H1 (cell line): ENCODE measurements around the gene ZNF823. TPM values are rescaled to one million over a fixed set of nuclear protein-coding genes. Genes with fewer than 3 reads are reported as not detected.

ENCODE experiments used
- CTCF ChIA-PET: fragments of 300-600 bp; sonication (Branson Sonifier 250); formaldehyde crosslinking; loops from one replicate; lab custom pipeline; 2021; ENCODE audit not compliant: partially characterized antibody; lab: Charles Lee
- POLR2A ChIA-PET: fragments of 300-600 bp; sonication (Branson Sonifier 250); formaldehyde crosslinking; loops from one replicate; lab custom pipeline; 2021; ENCODE audit warnings: inconsistent platforms; ENCODE audit not compliant: partially characterized antibody; lab: Charles Lee
- DNase-seq, 2 experiments: peaks; one replicate each; pipeline versions ENCODE4 v3.0.0 to v3.0.0-alpha.2; 2010 to 2022; ENCODE audit warnings: low spot score in 2 of 2, low read depth in 1 of 2, mixed read lengths in 1 of 2
- FAIRE-seq: peaks from 2 replicates; lab custom pipeline; 2011; peaks lifted over from hg19 to GRCh38; lab: Jason Lieb, UNC
- H2AFZ ChIP-seq: 2 replicates; pipeline ENCODE4 v1.8.1; 2012; ENCODE audit warnings: low read length, inconsistent platforms
- H2AK5ac ChIP-seq: 2 replicates; pipeline ENCODE4 v1.6.1; 2013; ENCODE audit warnings: low read depth, low read length
- H2BK120ac ChIP-seq: replicated peaks from 2 replicates; pipeline ENCODE3; 2013; ENCODE audit warnings: low read depth, low read length, inconsistent platforms
- H2BK12ac ChIP-seq: 2 replicates; pipeline ENCODE4 v1.6.1; 2013; ENCODE audit warnings: low read depth, low read length
- H2BK15ac ChIP-seq: 2 replicates; pipeline ENCODE4 v1.6.1; 2013; ENCODE audit warnings: low read length
- H2BK20ac ChIP-seq: 2 replicates; pipeline ENCODE4 v1.6.1; 2013; ENCODE audit warnings: low read length
- H2BK5ac ChIP-seq: 2 replicates; pipeline ENCODE4 v1.6.1; 2013; ENCODE audit warnings: low read depth, low read length
- H3K14ac ChIP-seq: 2 replicates; pipeline ENCODE4 v1.6.1; 2013; ENCODE audit warnings: inconsistent platforms; ENCODE audit not compliant: insufficient read length
- H3K18ac ChIP-seq: 2 replicates; pipeline ENCODE4 v1.6.1; 2013; ENCODE audit warnings: low read length; ENCODE audit errors: extremely low read depth
- H3K23ac ChIP-seq: 2 replicates; pipeline ENCODE4 v1.6.1; 2013; ENCODE audit warnings: inconsistent platforms; ENCODE audit not compliant: insufficient read length
- H3K23me2 ChIP-seq: 2 replicates; pipeline ENCODE4 v1.6.1; 2013; ENCODE audit warnings: low read depth, low read length
- H3K27ac ChIP-seq: 2 replicates; pipeline ENCODE4 v1.6.1; 2011; ENCODE audit warnings: low read depth, low read length, inconsistent platforms
- H3K27me3 ChIP-seq, 4 experiments: replicated peaks in 1 of 4; 1 replicate in 1 of 4; 2 replicates in 3 of 4; pipeline versions ENCODE4 v1.6.1 to v1.8.1; 2011 to 2013; ENCODE audit warnings: low read length in 3 of 4, mild to moderate bottlenecking in 3 of 4, inconsistent platforms in 2 of 4, mixed read lengths in 2 of 4, moderate library complexity in 1 of 4; ENCODE audit not compliant: control insufficient read depth in 3 of 4, insufficient read depth in 3 of 4; ENCODE audit errors: extremely low read depth in 1 of 4
- H3K36me3 ChIP-seq, 4 experiments: 2 replicates each; pipeline versions ENCODE4 v1.6.1 to v1.8.1; 2011 to 2013; ENCODE audit warnings: mild to moderate bottlenecking in 4 of 4, low read length in 3 of 4, moderate library complexity in 2 of 4, control low read depth in 1 of 4, inconsistent platforms in 1 of 4; ENCODE audit not compliant: insufficient read depth in 4 of 4, control insufficient read depth in 2 of 4
- H3K4ac ChIP-seq: replicated peaks from 2 replicates; pipeline ENCODE3; 2013; ENCODE audit warnings: low read length, low read depth, mixed read lengths, inconsistent platforms; ENCODE audit not compliant: insufficient read length
- H3K4me1 ChIP-seq, 4 experiments: replicated peaks in 1 of 4; 1 replicate in 1 of 4; 2 replicates in 3 of 4; pipeline versions ENCODE4 v1.6.1 to v1.8.1; 2011 to 2013; ENCODE audit warnings: low read length in 3 of 4, inconsistent platforms in 2 of 4, mixed read lengths in 1 of 4; ENCODE audit not compliant: insufficient read depth in 4 of 4, control insufficient read depth in 3 of 4
- H3K4me2 ChIP-seq, 2 experiments: 2 replicates each; pipeline versions ENCODE4 v1.6.1 to v1.8.1; 2011 to 2013; ENCODE audit warnings: low read depth in 2 of 2, low read length in 2 of 2, control low read depth in 1 of 2, inconsistent platforms in 1 of 2, mild to moderate bottlenecking in 1 of 2; ENCODE audit not compliant: insufficient read depth in 1 of 2
- H3K4me3 ChIP-seq, 4 experiments: fragments of 200-600, 300-600 bp in 1 of 4; sonication (generic), shearing (Covaris generic), sonication (Bioruptor Twin) in 1 of 4; 2 replicates each; pipeline versions ENCODE4 v1.5.1 to v1.8.1; 2011 to 2016; ENCODE audit warnings: low read length in 4 of 4, low read depth in 3 of 4, control low read depth in 2 of 4, inconsistent platforms in 2 of 4, mild to moderate bottlenecking in 2 of 4, mixed read lengths in 1 of 4, moderate library complexity in 1 of 4; ENCODE audit not compliant: insufficient read depth in 2 of 4; ENCODE audit errors: extremely low read depth in 1 of 4
- H3K56ac ChIP-seq: replicated peaks from 2 replicates; pipeline ENCODE3; 2013; ENCODE audit warnings: low read depth, mild to moderate bottlenecking, mixed read lengths, low read length, inconsistent platforms; ENCODE audit not compliant: insufficient read length
- H3K79me1 ChIP-seq: 2 replicates; pipeline ENCODE4 v1.6.1; 2013; ENCODE audit warnings: low read depth, low read length, control low read depth
- H3K79me2 ChIP-seq, 2 experiments: 2 replicates each; pipeline versions ENCODE4 v1.6.1 to v1.8.1; 2012 to 2013; ENCODE audit warnings: low read length in 2 of 2, mild to moderate bottlenecking in 2 of 2, inconsistent platforms in 1 of 2; ENCODE audit not compliant: insufficient read depth in 2 of 2, control insufficient read depth in 1 of 2
- H3K9ac ChIP-seq, 4 experiments: replicated peaks in 1 of 4; 1 replicate in 1 of 4; 2 replicates in 3 of 4; pipeline versions ENCODE4 v1.6.1 to v1.8.1; 2011 to 2013; ENCODE audit warnings: low read depth in 3 of 4, low read length in 3 of 4, control low read depth in 2 of 4, mild to moderate bottlenecking in 2 of 4, moderate library complexity in 2 of 4, inconsistent platforms in 1 of 4; ENCODE audit errors: extremely low read depth in 1 of 4
- H3K9me3 ChIP-seq, 2 experiments: 2 replicates each; pipeline versions ENCODE4 v1.6.1 to v1.8.1; 2012 to 2013; ENCODE audit warnings: mild to moderate bottlenecking in 2 of 2, moderate library complexity in 2 of 2, control low read depth in 1 of 2, inconsistent platforms in 1 of 2, low read depth in 1 of 2, low read length in 1 of 2, mixed read lengths in 1 of 2; ENCODE audit not compliant: insufficient read depth in 2 of 2
- H4K20me1 ChIP-seq, 2 experiments: replicated peaks in 1 of 2; 2 replicates each; pipeline versions ENCODE3 to v1.8.1; 2011 to 2013; ENCODE audit warnings: inconsistent platforms in 2 of 2, low read length in 2 of 2, mild to moderate bottlenecking in 1 of 2; ENCODE audit not compliant: insufficient read depth in 2 of 2, control insufficient read depth in 1 of 2
- H4K5ac ChIP-seq: 2 replicates; pipeline ENCODE4 v1.6.1; 2013; ENCODE audit warnings: low read length, low read depth, mixed read lengths, inconsistent platforms; ENCODE audit not compliant: insufficient read length
- H4K8ac ChIP-seq: 2 replicates; pipeline ENCODE4 v1.8.0; 2013; ENCODE audit warnings: mild to moderate bottlenecking, moderate library complexity, low read length, inconsistent platforms; ENCODE audit not compliant: insufficient read depth; ENCODE audit errors: extremely low read depth
- H4K91ac ChIP-seq: replicated peaks from 2 replicates; pipeline ENCODE3; 2013; ENCODE audit warnings: low read length, mixed read lengths, inconsistent platforms; ENCODE audit not compliant: insufficient read length
- BACH1 ChIP-seq: IDR thresholded peaks from 2 replicates; pipeline ENCODE4 v1.6.1; 2012; ENCODE audit warnings: low read length, improper control_type of control experiment
- CTBP2 ChIP-seq: IDR thresholded peaks from 2 replicates; pipeline ENCODE4 v1.7.0; 2011; ENCODE audit warnings: borderline replicate concordance, mild to moderate bottlenecking, moderate library complexity, mixed read lengths, low read length; ENCODE audit not compliant: insufficient read depth, insufficient read length
- EP300 ChIP-seq, 2 experiments: IDR thresholded peaks; 1 replicate in 1 of 2; 2 replicates in 1 of 2; pipeline ENCODE4 v1.6.1; 2011 to 2012; ENCODE audit warnings: low read depth in 2 of 2, low read length in 2 of 2, mild to moderate bottlenecking in 2 of 2, borderline replicate concordance in 1 of 2, inconsistent platforms in 1 of 2, moderate library complexity in 1 of 2
- GTF2F1 ChIP-seq: IDR thresholded peaks from 2 replicates; pipeline ENCODE4 v1.6.1; 2012; ENCODE audit warnings: low read depth, low read length, improper control_type of control experiment, borderline replicate concordance
- HDAC2 ChIP-seq, 2 experiments: fragments of 300-600 bp in 1 of 2; sonication (generic) in 1 of 2; IDR thresholded peaks; 2 replicates each; pipeline ENCODE4 v1.6.1; 2011 to 2012; ENCODE audit warnings: low read depth in 2 of 2, low read length in 2 of 2, mild to moderate bottlenecking in 2 of 2, moderate library complexity in 2 of 2, borderline replicate concordance in 1 of 2, inconsistent platforms in 1 of 2
- HDAC6 ChIP-seq: IDR thresholded peaks from one replicate; pipeline ENCODE4 v1.7.1; 2012; ENCODE audit warnings: low read depth, mild to moderate bottlenecking, inconsistent platforms, low read length, moderate library complexity
- PHF8 ChIP-seq: fragments of 200-600 bp; sonication (generic); conservative IDR thresholded peaks from 2 replicates; pipeline ENCODE4 v1.7.1; 2012; ENCODE audit warnings: low read depth, mild to moderate bottlenecking, inconsistent platforms, low read length, moderate library complexity
- SIRT6 ChIP-seq: IDR thresholded peaks from one replicate; pipeline ENCODE4 v1.7.1; 2012; ENCODE audit warnings: low read length, inconsistent platforms
- TAF1 ChIP-seq: IDR thresholded peaks from 2 replicates; pipeline ENCODE4 v1.6.1; 2011; ENCODE audit warnings: mild to moderate bottlenecking, low read depth, low read length
- TAF7 ChIP-seq: optimal IDR thresholded peaks from 2 replicates; pipeline ENCODE3; 2011; ENCODE audit warnings: low read depth, mild to moderate bottlenecking, inconsistent platforms, low read length, moderate library complexity, borderline replicate concordance
- YY1 ChIP-seq: IDR thresholded peaks from 2 replicates; pipeline ENCODE4 v1.6.1; 2011; ENCODE audit warnings: low read depth, mild to moderate bottlenecking, low read length
- WGBS, 2 experiments: shearing (Covaris generic) in 1 of 2; methylation state at CpG; one replicate each; pipeline versions ENCODE4 v1.1.6 to v1.1.7; 2013 to 2015; ENCODE audit warnings: low lambda C conversion rate in 2 of 2, mixed read lengths in 2 of 2, inconsistent platforms in 1 of 2, low coverage in 1 of 2, missing lambda C conversion rate in 1 of 2; ENCODE audit not compliant: insufficient replicate concordance in 2 of 2, insufficient coverage in 1 of 2, insufficient read length in 1 of 2; ENCODE audit errors: extremely low coverage in 1 of 2, missing lambda C conversion rate in 1 of 2; 5-methylcytosine and 5-hydroxymethylcytosine counted together
- polyA plus RNA-seq, 7 experiments: library from polyadenylated mRNA; depleted of rRNA in 3 of 7; stranded (reverse) in 5 of 7; unstranded in 2 of 7; fragments of >200 nt in 5 of 7; fragments of 200-250 nt in 2 of 7; gene quantifications; 1 replicate in 5 of 7; 2 replicates in 1 of 7; 4 replicates in 1 of 7; pipeline versions ENCODE4 v1.2.1 to v1.2.3, GENCODE V29; 2011 to 2013; ENCODE audit warnings: missing spikeins in 2 of 7, mixed read lengths in 2 of 7
- total RNA-seq: library from RNA; stranded (reverse); fragmentation: NEBNext Ultra II Directional; extraction: Animal tissue kit (Norgen Biotek cat#: 25700); gene quantifications from 2 replicates; pipeline ENCODE4 v1.2.1, GENCODE V29; 2021

ZNF823 gene
- total and polyA plus RNA-seq, 2 of the 8 experiments (the other 6 are each of a cell fraction or from before 2014, with no cell fraction given), result 0.73 to 2.4 TPM

- WGBS, 2 experiments, result 83% methylated on average over 7 of the region's 7 CpGs; no CpG with 5 or more reads in 1 of the 2 experiments
- H3K27ac ChIP-seq, result no peak overlapping the region
- no peak overlapping the region for H3K4me2 ChIP-seq
- no peak for FAIRE-seq
- H2BK120ac ChIP-seq, result no peak overlapping the region
- H2AK5ac ChIP-seq, result no peak overlapping the region
- POLR2A ChIA-PET, result no interaction called here
- no peaks in the 10 kb centered on the region for H4K20me1 ChIP-seq
- CTCF ChIA-PET, result no interaction called here
- H3K23me2 ChIP-seq, result no peaks in the 10 kb centered on the region
- no peak overlapping the region for H2BK15ac ChIP-seq
- no peak overlapping the region for H4K8ac ChIP-seq
- no peak for DNase-seq
- TF ChIP-seq TAF1 (no peak), GTF2F1 (no peak), TAF7 (no peak), BACH1 (no peak), SIRT6 (no peak), PHF8 (no peak), YY1 (no peak), CTBP2 (no peak), HDAC2 (IDR thresholded peaks at IDR 0.05; ENCODE audit: borderline replicate concordance in 1 of 2, low read depth in 2 of 2, low read length in 2 of 2) (no peak), EP300 (IDR thresholded peaks at IDR 0.05; ENCODE audit: borderline replicate concordance in 1 of 2, low read depth in 2 of 2, low read length in 2 of 2) (no peak), HDAC6 (no peak)
- no peak overlapping the region for H3K4ac ChIP-seq
- no peak overlapping the region for H3K56ac ChIP-seq
- H3K9ac ChIP-seq, result no peak overlapping the region
- peaks cover 17 to 29% of the 10 kb centered on the region in 2 experiments for H3K9me3 ChIP-seq
- H3K36me3 ChIP-seq, result no peaks in the 10 kb centered on the region
- no peak overlapping the region for H2BK20ac ChIP-seq
- H2BK12ac ChIP-seq, result no peak overlapping the region
- H3K23ac ChIP-seq, result no peak overlapping the region
- no peak overlapping the region for H2BK5ac ChIP-seq
- no peaks in the 10 kb centered on the region for H3K27me3 ChIP-seq
- H3K79me2 ChIP-seq, result no peaks in the 10 kb centered on the region
- no peaks in the 10 kb centered on the region for H3K4me1 ChIP-seq
- H3K14ac ChIP-seq, result no peak overlapping the region
- no peaks in the 10 kb centered on the region for H3K79me1 ChIP-seq
- H4K91ac ChIP-seq, result no peak overlapping the region
- H4K5ac ChIP-seq, result no peak overlapping the region
- no peak overlapping the region for H3K4me3 ChIP-seq
- no peak overlapping the region for H3K18ac ChIP-seq
- no peak overlapping the region for H2AFZ ChIP-seq
These were observed 21.1 kb upstream of the ZNF823 start for GRCh38 chr19:11759805-11760204.
